ENCODE measurements around the gene RABGEF1.
"Not testable (repeated sequence)": the region's sequence is repeated elsewhere in the genome, so short reads cannot be mapped to it uniquely, and the experiment has no call there.

Gene RABGEF1

GRCh38 chr7:66832531-66833351 is 92.2 kb downstream of the RABGEF1 start:
- TF ChIP-seq CTCF (IDR thresholded peaks at IDR 0.05; ENCODE audit: extremely low read depth, missing control alignments) = no peak
- DNase-seq (ENCODE audit: low spot score) = no peak

GRCh38 chr7:66837007-66837406 is 96.5 kb downstream of the RABGEF1 start:
- no peak for TF ChIP-seq CTCF (IDR thresholded peaks at IDR 0.05; ENCODE audit: extremely low read depth, missing control alignments)
- DNase-seq (ENCODE audit: low spot score) = no peak

GRCh38 chr7:66837661-66838060 is 97.1 kb downstream of the RABGEF1 start:
- TF ChIP-seq CTCF (IDR thresholded peaks at IDR 0.05; ENCODE audit: extremely low read depth, missing control alignments) = no peak

GRCh38 chr7:66839814-66840213 is 99.3 kb downstream of the RABGEF1 start:
- TF ChIP-seq CTCF (IDR thresholded peaks at IDR 0.05; ENCODE audit: extremely low read depth, missing control alignments) = no peak
- no peak for DNase-seq (ENCODE audit: low spot score)

More at GRCh38 chr7:66837661-66838060, 97.1 kb downstream of the RABGEF1 start:
- DNase-seq (ENCODE audit: low spot score) = no peak

GRCh38 chr7:66840316-66840715 is 99.8 kb downstream of the RABGEF1 start:
- TF ChIP-seq CTCF (IDR thresholded peaks at IDR 0.05; ENCODE audit: extremely low read depth, missing control alignments) = no peak
- no peak for DNase-seq (ENCODE audit: low spot score)

GRCh38 chr7:66841898-66842297 is 101.4 kb downstream of the RABGEF1 start:
- DNase-seq (ENCODE audit: low spot score) = no peak
- TF ChIP-seq CTCF (IDR thresholded peaks at IDR 0.05; ENCODE audit: extremely low read depth, missing control alignments) = no peak

GRCh38 chr7:66843492-66843891 is 103.0 kb downstream of the RABGEF1 start:
- not testable (repeated sequence) for DNase-seq (ENCODE audit: low spot score)
